Measurements from ENCODE around the gene CFDP1.

Gene CFDP1

GRCh38 chr16:75354170-75354569, 79.1 kb downstream of the CFDP1 start:
- H3K9ac ChIP-seq (ENCODE audit: low read length), result no peak overlapping the region

GRCh38 chr16:75351183-75351582, 82.1 kb downstream of the CFDP1 start:
- no peaks in the 10 kb centered on the region for H3K79me2 ChIP-seq (ENCODE audit: low read length)
- no peaks in the 10 kb centered on the region for H3K4me1 ChIP-seq (ENCODE audit: low read length)
- no peak overlapping the region for H3K4me3 ChIP-seq (ENCODE audit: low read length)
- H3K9ac ChIP-seq (ENCODE audit: low read length), result no peak overlapping the region
- H2AFZ ChIP-seq (ENCODE audit: low read depth, low read length), result no peak overlapping the region
- H3K9me3 ChIP-seq (ENCODE audit: insufficient read depth, low read length), result no peaks in the 10 kb centered on the region
- H3K27ac ChIP-seq (ENCODE audit: low read length), result no peak overlapping the region
- TF ChIP-seq CTCF (IDR thresholded peaks at IDR 0.05; ENCODE audit: low read depth, low read length) (no peak), EZH2phosphoT487 (IDR thresholded peaks at IDR 0.05; ENCODE audit: low read depth) (no peak)
- H3K36me3 ChIP-seq (replicated peaks; ENCODE audit: low read depth, low read length), result no peaks in the 10 kb centered on the region
- H3K27me3 ChIP-seq (ENCODE audit: low read depth, low read length), result no peaks in the 10 kb centered on the region
- no peaks in the 10 kb centered on the region for H4K20me1 ChIP-seq (ENCODE audit: insufficient read depth, low read length)
- H3K4me2 ChIP-seq (ENCODE audit: low read length), result no peak overlapping the region

More at GRCh38 chr16:75354170-75354569, 79.1 kb downstream of the CFDP1 start:
- H3K27me3 ChIP-seq (ENCODE audit: low read depth, low read length), result no peaks in the 10 kb centered on the region
- no peaks in the 10 kb centered on the region for H3K36me3 ChIP-seq (replicated peaks; ENCODE audit: low read depth, low read length)
- H2AFZ ChIP-seq (ENCODE audit: low read depth, low read length), result no peak overlapping the region
- no peaks in the 10 kb centered on the region for H3K9me3 ChIP-seq (ENCODE audit: insufficient read depth, low read length)
- H3K79me2 ChIP-seq (ENCODE audit: low read length), result no peaks in the 10 kb centered on the region
- H3K27ac ChIP-seq (ENCODE audit: low read length), result no peak overlapping the region
- no peaks in the 10 kb centered on the region for H3K4me1 ChIP-seq (ENCODE audit: low read length)
- TF ChIP-seq CTCF (IDR thresholded peaks at IDR 0.05; ENCODE audit: low read depth, low read length) (no peak), EZH2phosphoT487 (IDR thresholded peaks at IDR 0.05; ENCODE audit: low read depth) (no peak)
- no peak overlapping the region for H3K4me3 ChIP-seq (ENCODE audit: low read length)
- H4K20me1 ChIP-seq (ENCODE audit: insufficient read depth, low read length), result no peaks in the 10 kb centered on the region
- H3K4me2 ChIP-seq (ENCODE audit: low read length), result no peak overlapping the region

- Histone ChIP-seq H3K4me2 (ENCODE audit: low read length) (no peak overlapping the region), H3K9me3 (ENCODE audit: insufficient read depth, low read length) (no peaks in the 10 kb centered on the region), H3K9ac (ENCODE audit: low read length) (no peak overlapping the region), H3K27me3 (ENCODE audit: low read depth, low read length) (no peaks in the 10 kb centered on the region), H2AFZ (ENCODE audit: low read depth, low read length) (no peak overlapping the region), H3K4me3 (ENCODE audit: low read length) (no peak overlapping the region), H3K4me1 (ENCODE audit: low read length) (no peaks in the 10 kb centered on the region), H3K36me3 (replicated peaks; ENCODE audit: low read depth, low read length) (peaks cover 2% of the 10 kb centered on the region), H3K27ac (ENCODE audit: low read length) (no peak overlapping the region), H4K20me1 (ENCODE audit: insufficient read depth, low read length) (no peaks in the 10 kb centered on the region), H3K79me2 (ENCODE audit: low read length) (no peaks in the 10 kb centered on the region)
- TF ChIP-seq EZH2phosphoT487 (IDR thresholded peaks at IDR 0.05; ENCODE audit: low read depth), result no peak
- no peak for TF ChIP-seq CTCF (IDR thresholded peaks at IDR 0.05; ENCODE audit: low read depth, low read length)
Observed at GRCh38 chr16:75345711-75346110, 87.6 kb downstream of the CFDP1 start.

- Histone ChIP-seq H3K79me2 (ENCODE audit: low read length) (no peaks in the 10 kb centered on the region), H3K4me3 (ENCODE audit: low read length) (no peak overlapping the region), H4K20me1 (ENCODE audit: insufficient read depth, low read length) (no peaks in the 10 kb centered on the region), H3K4me2 (ENCODE audit: low read length) (no peak overlapping the region), H3K9me3 (ENCODE audit: insufficient read depth, low read length) (no peaks in the 10 kb centered on the region), H3K27ac (ENCODE audit: low read length) (no peak overlapping the region), H3K4me1 (ENCODE audit: low read length) (no peaks in the 10 kb centered on the region), H3K36me3 (replicated peaks; ENCODE audit: low read depth, low read length) (peaks cover 2% of the 10 kb centered on the region), H3K9ac (ENCODE audit: low read length) (no peak overlapping the region), H3K27me3 (ENCODE audit: low read depth, low read length) (no peaks in the 10 kb centered on the region), H2AFZ (ENCODE audit: low read depth, low read length) (no peak overlapping the region)
- no peak for TF ChIP-seq CTCF (IDR thresholded peaks at IDR 0.05; ENCODE audit: low read depth, low read length)
- no peak for TF ChIP-seq EZH2phosphoT487 (IDR thresholded peaks at IDR 0.05; ENCODE audit: low read depth)
Observed at GRCh38 chr16:75343941-75344340, 89.4 kb downstream of the CFDP1 start.

Data from OCI-LY3 (cell line).